ENCODE results near the gene DNLZ. TPM values are rescaled to one million over a fixed set of nuclear protein-coding genes. Genes with fewer than 3 reads are reported as not detected.

Gene DNLZ
- total and polyA plus RNA-seq, 2 of the 4 experiments (the other 2 are of a cell fraction): 2.0 to 11.4 TPM

GRCh38 chr9:136407911-136408310 is 44.4 kb upstream of the DNLZ start:
- TF ChIP-seq RAD21 (IDR thresholded peaks at IDR 0.05; ENCODE audit: low read length) (no peak), RFX5 (IDR thresholded peaks at IDR 0.05; ENCODE audit: low read depth, low read length) (no peak), MAZ (IDR thresholded peaks at IDR 0.05; ENCODE audit: borderline replicate concordance, low read depth, low read length) (no peak), BHLHE40 (IDR thresholded peaks at IDR 0.05; ENCODE audit: low read depth, low read length) (no peak), RCOR1 (IDR thresholded peaks at IDR 0.05; ENCODE audit: insufficient replicate concordance, low read length) (no peak), ELK1 (IDR thresholded peaks at IDR 0.05; ENCODE audit: borderline replicate concordance, low read depth, low read length) (no peak), MAFK (IDR thresholded peaks at IDR 0.05; ENCODE audit: low read depth, low read length) (no peak), CEBPB (IDR thresholded peaks at IDR 0.05; ENCODE audit: low read depth, low read length) (no peak), CHD1 (IDR thresholded peaks at IDR 0.05; ENCODE audit: low read depth, low read length) (no peak), NFE2L2 (IDR thresholded peaks at IDR 0.05; ENCODE audit: low read depth, low read length) (no peak), CTCF (conservative IDR thresholded peaks at IDR 0.05; ENCODE audit: low read depth, low read length) (no peak), POLR2A (IDR thresholded peaks at IDR 0.05; ENCODE audit: low read depth, low read length) (no peak), SMC3 (IDR thresholded peaks at IDR 0.05; ENCODE audit: low read depth, low read length) (no peak)
- H2AK5ac ChIP-seq (ENCODE audit: low read depth, low read length): no peak overlapping the region
- no peak overlapping the region for H4K91ac ChIP-seq (ENCODE audit: insufficient read depth, low read depth, low read length)
- no peak overlapping the region for H3K27ac ChIP-seq (ENCODE audit: insufficient read depth, low read length)
- H3K56ac ChIP-seq (ENCODE audit: extremely low read depth, insufficient read depth, low read length): no peak overlapping the region
- H2AK9ac ChIP-seq (replicated peaks; ENCODE audit: low read depth, low read length, poor library complexity): peak overlapping the region; percentile 65
- DNase-seq (no peak), ATAC-seq (ENCODE audit: low read depth) (no peak)
- no peak overlapping the region for H4K8ac ChIP-seq (ENCODE audit: low read depth in 2 of 2, low read length in 2 of 2)
- no peak overlapping the region for H3K4me2 ChIP-seq (ENCODE audit: low read depth, low read length)
- 80% methylated on average over 1 of the region's 7 CpGs; no CpG with 5 or more reads in 1 of the 2 experiments for WGBS, 2 experiments (ENCODE audit: extremely low coverage in 2 of 2, insufficient read length in 1 of 2)
- in situ Hi-C loops (cut with MboI; ENCODE audit: low sequenced_read_pairs): no loop called here
- H3K4me3 ChIP-seq (ENCODE audit: insufficient read depth, low read depth, low read length): no peak overlapping the region
- H3K9me3 ChIP-seq (ENCODE audit: control insufficient read depth, insufficient read depth, low read length): no peaks in the 10 kb centered on the region
- H3K36me3 ChIP-seq (ENCODE audit: control insufficient read depth, insufficient read depth, low read length): peaks cover 38% of the 10 kb centered on the region
- peaks cover 12 to 44% of the 10 kb centered on the region in 2 experiments for H3K79me1 ChIP-seq (ENCODE audit: low read depth in 1 of 2, low read length in 2 of 2)
- intact Hi-C loops (cut with micrococcal nuclease): no loop called here
- H3K14ac ChIP-seq (replicated peaks; ENCODE audit: low read depth, low read length): no peak overlapping the region
- peaks cover 7% of the 10 kb centered on the region; the same call in 1 of the 2 replicates for H3K9me1 ChIP-seq (ENCODE audit: insufficient read depth, low read length)
- H2BK120ac ChIP-seq (ENCODE audit: low read depth, low read length): no peak overlapping the region
- H3K18ac ChIP-seq (ENCODE audit: low read depth, low read length): no peak overlapping the region
- H3K4me1 ChIP-seq (ENCODE audit: control insufficient read depth, insufficient read depth, low read length): peaks cover 12% of the 10 kb centered on the region
- H4K20me1 ChIP-seq (ENCODE audit: insufficient read depth, low read length): peaks cover 25% of the 10 kb centered on the region
- CTCF ChIA-PET: no interaction called here
- dilution Hi-C loops (cut with HindIII; ENCODE audit: low sequenced_read_pairs, unreplicated experiment): no loop called here
- H3K4ac ChIP-seq (ENCODE audit: low read depth, low read length): no peak overlapping the region
- no peak overlapping the region for H2BK20ac ChIP-seq (ENCODE audit: low read depth, low read length)
- H3K23ac ChIP-seq (ENCODE audit: low read depth, low read length): no peak overlapping the region
- H2BK5ac ChIP-seq (ENCODE audit: low read depth, low read length, poor library complexity, severe bottlenecking): no peak overlapping the region
- BruUV-seq (replicated peaks): no TSS peak
- no peak overlapping the region for H4K5ac ChIP-seq (ENCODE audit: low read depth, low read length)
- H2AFZ ChIP-seq (replicated peaks; ENCODE audit: low read length, poor library complexity): no peak overlapping the region
- no peak overlapping the region for H2BK15ac ChIP-seq (ENCODE audit: low read depth, low read length)
- no peaks in the 10 kb centered on the region for H3K27me3 ChIP-seq (ENCODE audit: control insufficient read depth, insufficient read depth, low read length)
- POLR2A ChIA-PET (ENCODE audit: unreplicated experiment): no interaction called here
- H3K9ac ChIP-seq (ENCODE audit: low read depth, low read length): no peak overlapping the region
